ENCODE measurements around the gene NEU3.
"Not testable (repeated sequence)": the region's sequence is repeated elsewhere in the genome, so short reads cannot be mapped to it uniquely, and the experiment has no call there.

Gene NEU3

DNA sequence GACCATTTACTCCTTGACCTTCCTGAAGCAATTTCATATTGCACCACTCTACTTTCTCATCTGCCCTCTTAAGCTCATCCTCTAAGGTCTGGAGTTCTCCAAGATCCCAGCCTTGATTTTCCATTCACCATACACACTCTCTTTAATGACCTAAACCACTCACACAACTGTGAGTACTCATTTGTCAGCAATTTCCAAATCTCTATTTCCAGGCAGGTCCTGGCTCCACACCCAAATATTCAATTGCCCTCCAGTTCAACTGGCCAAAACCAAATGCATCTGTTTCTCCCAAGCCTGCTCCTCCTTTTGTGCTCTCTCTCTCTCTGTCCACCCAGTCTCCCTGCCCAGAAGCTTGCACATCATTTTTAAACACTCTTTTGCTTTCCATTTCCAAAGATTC lies 39.6 kb downstream of the NEU3 start:
- in situ Hi-C loops (cut with HindIII; ENCODE audit: low sequenced_read_pairs), result no loop called here

DNA sequence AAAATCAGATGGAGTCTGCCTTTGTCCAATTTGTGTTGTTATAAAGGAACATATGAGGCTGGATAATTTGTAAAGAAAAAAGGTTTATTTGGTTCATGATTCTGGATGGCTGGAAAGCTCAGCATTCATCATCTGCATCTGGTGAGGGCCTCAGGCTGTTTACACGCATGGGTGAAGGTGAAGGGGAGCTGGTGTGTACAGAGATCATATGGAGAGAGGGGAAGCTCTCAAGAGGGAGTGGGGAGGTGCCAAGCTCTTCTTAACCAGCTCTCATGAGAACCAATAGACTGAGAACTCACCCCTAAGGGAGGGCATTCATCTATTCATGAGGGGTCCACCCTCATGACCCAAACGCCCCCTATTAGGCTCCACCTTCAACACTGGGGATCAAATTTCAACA lies 40.0 kb downstream of the NEU3 start:
- in situ Hi-C loops (cut with HindIII; ENCODE audit: low sequenced_read_pairs), result no loop called here

DNA sequence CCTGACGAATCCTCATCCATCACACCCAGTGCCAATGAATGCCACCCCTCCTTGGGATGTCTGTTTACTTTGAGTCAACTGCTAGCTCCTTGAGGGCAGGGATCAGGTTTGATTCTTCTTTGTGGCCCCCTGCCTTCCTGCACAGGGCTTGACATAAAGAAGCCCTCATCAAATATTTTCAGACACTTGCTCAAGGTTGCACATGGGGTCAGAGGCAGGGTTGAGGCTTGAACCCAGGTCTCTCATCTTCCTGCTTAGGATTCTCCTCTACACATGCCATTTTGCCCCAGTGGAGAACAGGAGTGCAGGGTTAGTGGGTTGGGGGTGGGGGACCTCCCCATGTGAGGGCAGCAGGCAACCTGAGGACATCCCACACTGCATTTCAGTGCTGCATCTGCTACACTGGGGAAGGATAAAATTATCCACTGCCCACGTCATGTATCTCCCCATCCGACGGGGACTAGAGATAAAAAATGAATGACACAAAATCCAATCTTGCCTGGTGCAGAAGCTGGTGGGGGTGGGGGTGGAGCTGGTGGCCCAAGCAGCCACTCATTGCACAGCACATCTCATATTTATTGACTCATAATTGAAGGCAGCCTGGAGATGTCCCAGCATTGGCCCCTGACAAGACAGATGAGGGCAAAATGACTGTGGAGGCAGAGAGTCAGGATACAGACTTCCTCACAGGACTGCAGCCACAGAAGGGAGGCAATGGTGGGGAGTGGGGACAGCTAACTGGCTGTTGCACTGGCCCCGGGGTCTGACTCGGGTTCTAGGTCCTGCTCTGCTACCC lies 41.3 kb downstream of the NEU3 start:
- in situ Hi-C loops (cut with HindIII; ENCODE audit: low sequenced_read_pairs), result no loop called here

DNA sequence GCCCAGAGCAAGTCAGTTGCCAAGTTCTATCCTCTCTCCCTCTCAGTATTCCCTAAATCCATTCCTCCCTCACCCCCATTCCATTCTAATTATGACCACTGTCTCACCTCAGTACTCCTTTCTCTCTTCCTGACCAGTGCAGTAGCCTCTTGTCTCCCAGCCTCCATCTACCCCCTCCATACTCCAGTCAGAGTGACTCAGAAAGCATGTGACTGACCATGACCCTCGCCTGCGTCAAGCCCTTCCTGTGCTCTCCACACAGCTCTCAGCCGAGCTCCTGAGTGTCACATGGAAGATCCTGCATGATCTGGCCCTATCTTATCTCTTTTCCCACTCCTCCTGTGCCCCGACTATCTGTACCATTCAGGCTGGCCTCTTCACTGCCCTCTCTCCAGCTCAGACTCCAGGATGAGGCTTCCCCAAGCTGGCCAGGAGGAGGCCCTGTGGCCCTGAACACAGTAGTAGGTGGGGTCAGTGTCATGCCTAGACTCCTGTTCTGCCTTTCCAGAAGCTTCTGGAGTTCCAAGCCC lies 42.6 kb downstream of the NEU3 start:
- in situ Hi-C loops (cut with HindIII; ENCODE audit: low sequenced_read_pairs), result no loop called here

DNA sequence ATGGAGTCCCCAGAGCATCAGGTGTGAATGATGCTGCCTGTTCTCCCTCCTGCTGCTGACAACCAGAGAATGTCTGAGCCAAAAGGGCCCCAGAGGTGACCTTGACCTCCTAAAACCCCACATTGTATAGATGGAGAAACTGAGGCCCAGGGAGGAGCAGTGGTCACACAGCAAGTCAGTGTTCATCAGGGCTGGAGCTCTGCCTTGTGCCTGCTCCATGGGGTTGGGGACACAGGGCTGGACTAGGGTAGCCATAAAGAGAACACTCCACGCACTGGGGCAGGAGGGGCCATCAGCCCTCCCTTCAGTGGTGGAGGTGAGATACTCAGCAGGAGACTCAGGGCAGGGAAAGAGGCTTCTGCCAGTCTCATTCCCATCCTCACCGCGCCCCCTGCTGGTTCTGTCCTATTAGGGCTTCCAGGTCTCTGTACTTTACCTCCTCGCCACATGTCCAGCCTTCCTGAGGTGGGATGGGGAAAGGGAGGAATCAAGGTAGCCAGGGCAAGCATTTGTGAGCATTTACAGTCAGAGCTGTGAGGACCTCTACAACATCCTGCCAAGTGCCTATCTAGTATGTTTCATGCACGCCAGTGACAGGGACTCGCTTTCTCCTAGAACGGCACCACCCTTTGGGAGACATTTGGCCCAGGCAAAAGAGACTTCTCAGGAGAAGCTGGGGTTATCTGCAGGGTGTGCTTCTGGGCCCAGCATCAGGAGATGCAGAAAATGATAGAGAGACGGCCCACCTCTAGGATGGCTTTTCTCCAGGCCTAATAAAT lies 43.2 kb downstream of the NEU3 start:
- in situ Hi-C loops (cut with HindIII; ENCODE audit: low sequenced_read_pairs), result no loop called here

DNA sequence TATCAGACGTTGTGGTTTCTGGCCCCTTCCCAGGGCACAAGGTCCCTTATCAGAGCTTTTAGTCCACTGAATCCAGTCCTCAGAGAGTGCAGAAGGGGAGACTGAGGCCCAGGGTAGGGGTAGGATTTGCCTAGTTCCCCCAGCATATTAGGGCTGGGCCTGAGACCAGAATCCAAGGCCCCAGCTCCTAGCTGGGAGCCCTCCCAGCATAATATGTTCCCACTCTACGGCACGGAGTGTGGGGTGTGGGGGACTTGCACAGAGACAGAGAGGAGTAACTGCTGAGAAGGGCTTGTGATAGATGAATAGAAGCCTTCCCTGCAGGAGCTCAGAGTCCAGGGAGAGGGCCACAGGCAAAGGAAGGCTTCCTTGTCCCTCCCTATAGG lies 43.8 kb downstream of the NEU3 start:
- in situ Hi-C loops (cut with HindIII; ENCODE audit: low sequenced_read_pairs), result no loop called here

DNA sequence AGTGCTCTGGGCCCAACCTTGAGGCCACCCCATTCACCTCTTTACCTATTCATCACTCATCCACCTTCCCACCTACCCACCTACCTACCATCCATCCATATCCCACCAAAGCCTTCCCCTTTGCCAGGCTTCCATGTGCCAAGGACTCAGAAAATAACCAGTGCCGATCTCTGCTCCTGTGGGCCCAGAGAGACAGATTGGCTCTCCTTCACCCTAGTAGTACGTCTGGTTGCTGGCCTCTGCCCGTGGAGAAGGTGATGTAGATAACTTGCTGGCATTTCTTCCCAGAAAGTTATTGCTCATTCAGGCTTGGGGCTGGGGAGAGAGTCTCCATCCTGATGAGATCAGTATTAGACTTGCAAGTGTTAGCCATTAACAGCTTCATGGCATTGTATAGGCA lies 45.2 kb downstream of the NEU3 start:
- in situ Hi-C loops (cut with HindIII; ENCODE audit: low sequenced_read_pairs), result no loop called here

DNA sequence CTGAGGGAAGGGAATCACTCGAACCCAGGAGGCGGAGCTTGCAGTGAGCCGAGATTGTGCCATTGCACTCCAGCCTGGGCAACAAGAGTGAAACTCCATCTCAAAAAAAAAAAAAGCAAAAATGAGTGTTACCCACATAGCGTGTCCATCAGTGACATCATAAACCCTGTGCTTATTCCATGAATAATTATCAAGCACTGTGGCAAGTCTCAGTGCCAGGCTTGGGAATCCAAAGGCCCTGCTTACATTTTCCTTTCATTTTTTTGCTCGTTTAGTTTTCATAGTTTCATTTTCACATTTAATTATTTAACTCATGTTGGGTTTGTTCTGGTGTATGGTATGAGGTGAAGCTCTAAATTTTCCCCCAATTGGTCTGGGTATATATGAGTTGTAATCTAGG lies 46.5 kb downstream of the NEU3 start:
- in situ Hi-C loops (cut with HindIII; ENCODE audit: low sequenced_read_pairs), result no loop called here

DNA sequence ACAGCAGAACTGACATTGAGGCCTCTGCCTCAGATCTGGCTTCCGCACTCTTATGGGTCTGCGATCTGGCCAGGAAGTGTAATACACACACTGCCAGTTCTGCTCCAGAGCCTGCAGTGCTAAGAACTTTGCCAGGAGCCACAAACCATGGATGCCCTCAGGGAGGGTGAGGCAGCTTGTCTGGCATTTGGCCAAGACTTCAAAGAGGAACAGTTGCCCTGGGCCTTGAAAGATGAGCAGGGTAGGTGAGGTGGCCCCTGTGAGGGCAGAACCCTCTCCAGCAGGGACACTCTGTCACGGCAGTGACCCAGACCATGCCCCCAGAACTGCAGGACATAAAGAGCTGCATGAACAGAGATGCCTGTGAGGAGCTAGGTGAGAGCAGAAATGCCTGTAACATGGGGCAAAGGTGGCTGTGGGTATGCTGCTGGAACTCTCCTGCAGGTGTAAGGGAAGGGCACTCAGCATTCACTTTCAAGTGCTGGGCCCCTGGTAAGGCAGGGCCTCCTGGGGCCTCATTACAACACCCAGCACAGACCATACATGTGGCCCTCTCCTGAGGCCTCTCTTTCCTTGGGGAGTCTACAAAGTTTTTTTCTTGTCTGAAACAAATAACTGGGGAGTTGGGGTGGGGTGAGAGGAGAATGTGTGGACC lies 47.3 kb downstream of the NEU3 start:
- in situ Hi-C loops (cut with HindIII; ENCODE audit: low sequenced_read_pairs), result no loop called here

DNA sequence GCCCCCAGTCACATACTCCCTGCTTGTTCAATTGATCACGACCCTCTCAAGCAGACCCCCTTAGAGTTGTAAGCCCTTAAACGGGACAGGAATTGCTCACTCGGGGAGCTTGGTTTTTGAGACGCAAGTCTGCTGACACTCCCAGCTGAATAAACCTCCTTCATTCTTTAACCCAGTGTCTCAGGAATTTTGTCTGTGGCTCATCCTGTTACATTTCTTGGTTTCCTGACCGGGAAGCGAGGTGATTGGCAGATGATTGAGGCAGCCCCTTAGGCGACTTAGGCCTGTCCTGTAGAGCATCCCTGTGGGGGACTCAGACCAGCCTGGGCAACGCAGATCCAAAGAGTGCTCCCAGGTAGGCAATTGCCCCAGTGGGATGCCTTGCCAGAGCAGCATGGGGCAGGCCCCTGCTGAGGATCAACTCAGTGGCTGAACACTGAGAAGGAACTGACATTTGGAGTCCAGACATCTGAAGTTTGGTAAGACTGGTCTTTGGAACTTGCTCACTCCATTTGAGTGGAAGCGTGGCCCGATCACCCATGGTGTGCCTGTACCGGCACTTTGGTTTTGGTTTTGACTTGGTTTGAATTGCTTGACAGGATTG lies 51.5 kb downstream of the NEU3 start:
- in situ Hi-C loops (cut with HindIII; ENCODE audit: low sequenced_read_pairs), result no loop called here

DNA sequence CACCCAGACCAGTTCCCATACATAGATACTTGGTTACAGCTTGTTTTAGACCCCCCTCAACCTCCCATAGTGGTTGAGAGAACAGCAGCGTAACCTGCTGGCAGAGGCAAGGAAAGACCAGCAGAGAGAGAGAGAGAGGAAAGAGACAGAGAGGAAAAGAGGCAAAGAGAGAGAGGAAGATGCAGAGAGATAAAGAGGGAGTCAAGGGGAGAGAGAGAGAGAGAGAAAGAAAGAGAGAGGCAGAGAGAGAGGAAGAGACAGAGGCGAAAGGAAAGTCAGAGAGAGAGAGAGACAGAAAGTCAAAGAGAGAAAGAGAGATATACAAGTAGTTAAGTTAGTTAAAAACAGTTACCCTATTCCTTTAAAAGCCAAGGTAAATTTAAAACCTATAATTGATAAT lies 52.5 kb downstream of the NEU3 start:
- in situ Hi-C loops (cut with HindIII; ENCODE audit: low sequenced_read_pairs), result no loop called here

DNA sequence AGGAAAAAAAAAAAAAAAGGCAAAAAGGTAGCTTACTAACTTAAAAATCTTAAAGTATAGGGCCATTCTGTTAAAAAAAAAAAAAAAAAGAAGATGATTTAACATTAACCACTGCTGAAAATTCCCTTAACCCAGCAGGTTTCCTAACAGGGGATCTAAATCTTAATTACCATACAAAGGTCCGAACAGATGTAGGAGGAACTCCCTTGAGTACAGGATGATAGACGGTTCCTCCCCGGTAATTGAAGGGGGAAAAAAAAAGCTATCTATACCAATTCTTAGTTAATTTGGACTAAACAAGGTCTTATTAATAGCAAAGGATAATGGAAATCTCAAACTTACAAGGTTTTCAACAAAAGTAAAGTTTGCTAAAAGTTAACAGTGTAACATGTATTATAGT lies 53.1 kb downstream of the NEU3 start:
- in situ Hi-C loops (cut with HindIII; ENCODE audit: low sequenced_read_pairs), result not testable (repeated sequence)

DNA sequence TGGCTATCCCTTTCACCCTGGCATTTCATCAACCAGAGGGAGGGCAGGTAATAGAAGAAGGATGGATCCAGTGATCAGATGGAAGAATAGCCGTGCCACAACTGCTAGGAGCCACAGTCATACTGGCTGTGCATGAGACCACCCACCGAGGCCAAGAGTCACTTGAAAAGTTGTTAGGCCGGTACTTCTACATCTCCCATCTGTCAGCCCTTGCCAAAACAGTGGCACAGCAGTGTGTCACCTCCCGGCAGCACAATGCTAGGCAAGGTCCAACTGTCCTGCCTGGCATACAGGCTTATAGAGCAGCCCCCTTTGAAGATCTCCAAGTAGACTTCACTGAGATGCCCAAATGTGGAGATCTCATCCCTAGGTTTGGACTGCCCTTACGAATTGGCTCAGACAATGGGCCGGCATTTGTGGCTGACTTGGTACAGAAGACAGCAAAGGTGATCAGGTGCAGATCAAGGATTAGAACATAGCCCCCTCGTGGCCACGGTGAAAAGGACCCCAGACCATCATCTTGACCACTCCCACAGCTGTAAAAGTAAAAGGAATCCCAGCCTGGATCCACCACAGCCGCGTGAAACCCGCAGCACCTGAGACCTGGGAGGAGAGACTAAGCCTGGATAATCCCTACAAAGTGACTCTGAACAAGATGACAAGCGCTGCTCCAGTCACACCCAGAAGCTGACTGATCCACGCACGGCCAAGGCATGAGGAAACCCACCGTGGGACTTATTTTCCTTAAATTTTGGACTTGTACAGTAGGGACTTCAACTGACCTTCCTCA lies 55.8 kb downstream of the NEU3 start:
- in situ Hi-C loops (cut with HindIII; ENCODE audit: low sequenced_read_pairs), result not testable (repeated sequence)

DNA sequence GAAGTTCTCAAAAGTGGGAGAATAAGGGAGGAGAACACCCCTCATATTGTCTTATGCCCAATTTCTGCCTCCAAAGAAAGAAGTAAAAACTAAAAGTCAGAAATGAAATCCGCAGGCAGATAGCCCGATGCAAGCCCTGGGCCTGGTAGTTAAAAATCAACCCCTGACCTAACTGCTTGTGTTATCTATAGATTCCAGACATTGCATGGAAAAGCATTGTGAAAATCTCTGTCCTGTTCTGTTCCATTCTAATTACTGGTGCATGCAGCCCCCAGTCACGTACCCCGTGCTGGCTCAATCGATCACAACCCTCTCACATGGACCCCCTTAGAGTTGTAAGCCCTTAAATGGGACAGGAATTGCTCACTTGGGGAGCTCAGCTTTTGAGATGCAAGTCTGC lies 57.9 kb downstream of the NEU3 start:
- in situ Hi-C loops (cut with HindIII; ENCODE audit: low sequenced_read_pairs), result not testable (repeated sequence)

DNA sequence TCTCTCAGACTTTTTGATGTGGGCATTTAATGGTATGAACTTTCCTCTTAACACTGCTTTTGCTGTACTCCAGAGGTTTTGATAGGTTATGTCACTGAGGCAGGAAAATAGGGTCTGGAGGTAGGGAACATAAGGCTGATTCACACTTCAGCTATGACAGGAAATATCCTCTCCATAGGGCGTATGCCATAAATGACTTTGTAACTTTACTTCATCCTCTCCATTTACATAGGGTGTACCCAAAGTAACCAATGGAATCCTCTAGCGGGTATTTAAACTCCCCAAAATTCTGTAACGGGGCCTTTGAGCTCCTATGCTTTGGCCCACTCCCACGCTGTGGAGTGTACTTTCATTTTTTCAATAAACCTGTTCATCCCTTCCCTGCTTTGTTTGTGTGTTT lies 58.5 kb downstream of the NEU3 start:
- in situ Hi-C loops (cut with HindIII; ENCODE audit: low sequenced_read_pairs), result no loop called here

DNA sequence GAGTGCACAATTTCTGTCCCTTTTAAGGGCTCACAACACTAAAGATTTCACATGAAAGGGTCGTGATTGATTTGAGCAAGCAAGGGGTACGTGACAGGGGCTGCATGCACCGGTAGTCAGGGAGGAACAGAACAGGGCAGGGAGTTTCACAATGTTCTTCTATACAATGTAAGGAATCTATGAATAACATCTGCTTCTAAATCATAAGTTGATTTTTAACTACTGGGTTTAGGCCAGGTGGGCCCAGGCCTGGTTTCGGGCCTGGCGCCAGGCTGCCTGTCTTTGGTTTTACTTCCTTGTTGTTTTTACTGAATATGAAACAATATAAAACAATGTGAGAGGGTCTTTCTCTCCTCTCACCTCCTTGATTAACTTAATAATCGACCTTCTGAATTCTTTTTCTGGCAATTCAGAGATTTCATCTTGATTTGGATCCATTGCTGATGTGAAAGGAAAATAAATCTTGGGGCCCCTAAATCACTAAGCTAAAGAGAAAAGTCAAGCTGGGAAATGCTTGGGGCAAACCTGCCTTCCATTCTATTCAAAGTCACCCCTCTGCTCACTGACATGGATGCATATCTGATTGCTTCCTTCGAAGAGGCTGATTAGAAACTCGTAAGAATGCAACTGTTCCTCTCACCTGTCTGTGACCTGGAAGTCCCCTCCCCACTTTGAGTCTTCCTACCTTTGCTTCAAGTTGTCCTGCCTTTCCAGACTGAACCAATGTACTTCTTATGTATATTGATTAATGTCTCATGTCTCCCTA lies 61.0 kb downstream of the NEU3 start:
- in situ Hi-C loops (cut with HindIII; ENCODE audit: low sequenced_read_pairs), result not testable (repeated sequence)

DNA sequence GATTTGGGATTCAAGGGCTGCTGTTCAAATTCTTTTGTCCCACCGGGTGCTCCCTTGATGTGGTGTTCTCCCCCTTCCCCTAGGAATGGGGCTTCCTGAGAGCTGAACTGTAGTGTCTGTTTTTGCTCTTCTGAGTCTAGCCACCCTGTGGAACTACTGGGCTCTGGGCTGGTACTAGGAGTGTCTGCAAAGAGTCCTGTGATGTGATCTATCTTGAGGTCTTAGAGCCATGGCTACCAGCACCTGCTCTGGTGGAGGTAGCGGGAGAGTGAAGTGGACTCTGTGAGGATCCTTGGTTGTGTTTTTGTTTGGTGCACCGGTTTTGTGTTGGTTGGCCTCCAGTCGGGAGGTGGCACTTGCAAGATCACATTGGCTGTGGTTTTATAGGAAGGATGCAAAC lies 61.8 kb downstream of the NEU3 start:
- in situ Hi-C loops (cut with HindIII; ENCODE audit: low sequenced_read_pairs), result no loop called here

DNA sequence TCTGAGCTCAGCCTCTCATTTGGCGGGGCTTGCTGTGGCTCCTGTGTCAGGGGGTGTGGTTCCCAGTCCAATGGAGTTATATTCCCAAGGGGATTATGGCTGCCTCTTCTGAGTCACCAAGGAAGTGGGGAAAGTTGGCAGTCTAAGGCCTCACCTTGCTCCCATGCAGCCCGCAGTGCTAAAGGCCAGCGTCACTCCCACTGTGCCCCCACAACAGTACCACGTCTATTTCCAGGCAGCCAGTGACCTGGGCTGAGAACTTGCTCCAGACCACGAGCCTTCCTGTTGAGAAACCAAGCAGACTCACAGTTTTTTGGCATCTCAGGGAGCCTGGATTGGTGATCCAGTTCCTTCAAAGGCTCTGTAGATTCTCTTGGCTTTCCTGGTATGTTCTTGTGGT lies 62.3 kb downstream of the NEU3 start:
- in situ Hi-C loops (cut with HindIII; ENCODE audit: low sequenced_read_pairs), result no loop called here

DNA sequence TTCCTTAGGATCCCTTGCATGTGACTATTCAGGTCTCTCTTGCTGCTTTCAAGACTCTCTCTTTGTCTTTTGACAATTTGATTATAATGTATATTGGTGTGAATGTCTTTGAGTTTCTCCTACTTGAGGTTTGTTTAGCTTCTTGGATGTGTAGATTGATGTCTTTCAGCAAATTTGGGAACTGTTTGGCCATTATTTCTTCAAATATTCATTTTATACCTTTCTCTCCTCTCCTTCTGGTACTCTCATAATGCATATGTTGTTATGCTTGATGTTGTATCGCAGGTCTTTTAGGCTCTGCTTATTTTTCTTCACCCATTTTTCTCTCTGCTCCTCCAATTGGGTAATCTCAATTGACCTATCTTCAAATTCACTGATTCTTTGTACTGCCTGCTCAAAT lies 63.7 kb downstream of the NEU3 start:
- in situ Hi-C loops (cut with HindIII; ENCODE audit: low sequenced_read_pairs), result no loop called here

DNA sequence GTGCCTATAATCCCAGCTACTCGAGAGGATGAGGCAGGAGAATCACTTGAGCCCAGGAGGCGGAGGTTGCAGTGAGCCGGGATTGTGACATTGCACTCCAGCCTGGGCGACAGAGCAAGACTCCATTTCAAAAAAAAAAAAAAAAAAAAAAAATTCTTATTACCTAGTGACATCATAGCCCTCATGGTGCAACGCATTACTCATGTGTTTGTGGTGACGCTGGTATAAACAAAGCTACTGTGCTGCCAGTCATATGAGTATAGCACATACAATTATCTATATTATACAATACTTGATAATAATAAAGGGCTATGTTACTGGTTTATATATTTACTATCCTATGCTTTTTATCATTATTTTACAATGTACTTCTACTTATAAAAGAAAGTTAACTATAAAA lies 66.8 kb downstream of the NEU3 start:
- in situ Hi-C loops (cut with HindIII; ENCODE audit: low sequenced_read_pairs), result no loop called here
